Adrenal gland (tissue), 12 donors: ENCODE data around the gene FIGNL2. TPM values are rescaled to one million over a fixed set of nuclear protein-coding genes. Genes with fewer than 3 reads are reported as not detected.
"Not testable (repeated sequence)": the region's sequence is repeated elsewhere in the genome, so short reads cannot be mapped to it uniquely, and the experiment has no call there.

ENCODE experiments used
- DNase-seq, 7 donors: peaks; one replicate each; pipeline ENCODE4 v3.0.0-alpha.2; 2019 to 2020
- H3K27ac ChIP-seq, 5 donors: fragments of 200-600 bp; sonication (generic) in 4 of 5; 1 replicate in 3 of 5; 2 replicates in 2 of 5; pipeline versions ENCODE4 v1.5.1 to v1.8.0; 2016 to 2020; ENCODE audit warnings: mild to moderate bottlenecking in 1 of 5
- H3K27me3 ChIP-seq: fragments of 200-600 bp; 2 replicates; pipeline ENCODE4 v1.8.0; 2021
- H3K36me3 ChIP-seq, 2 donors: fragments of 200-600 bp; replicated peaks in 1 of 2; 1 replicate in 1 of 2; 2 replicates in 1 of 2; pipeline versions ENCODE4 v1.5.1 to v1.8.0; 2018 to 2022
- H3K4me1 ChIP-seq, 2 donors: fragments of 200-600 bp; replicated peaks in 1 of 2; 1 replicate in 1 of 2; 2 replicates in 1 of 2; pipeline versions ENCODE4 v1.5.1 to v1.8.0; 2018 to 2021
- H3K4me3 ChIP-seq, 4 donors: fragments of 200-600 bp; sonication (generic) in 3 of 4; one replicate each; pipeline ENCODE4 v1.5.1; 2016 to 2018
- H3K9me3 ChIP-seq, 3 donors: fragments of 200-600 bp; sonication (generic) in 1 of 3; replicated peaks in 1 of 3; 1 replicate in 2 of 3; 2 replicates in 1 of 3; pipeline versions ENCODE4 v1.5.1 to v1.8.0; 2016 to 2021
- POLR2A ChIP-seq, 2 donors: fragments of 450-650 bp; IDR thresholded peaks; one replicate each; pipeline ENCODE4 v1.6.1; 2017; ENCODE audit warnings: antibody characterized with exemption in 2 of 2, mild to moderate bottlenecking in 2 of 2, moderate library complexity in 1 of 2
- WGBS, 4 donors: extraction: QIAGEN DNeasy Blood & Tissue Kit in 2 of 4; methylation state at CpG; one replicate each; pipeline versions ENCODE4 v1.1.5 to v1.1.7; 2013 to 2017; 5-methylcytosine and 5-hydroxymethylcytosine counted together
- intact Hi-C, 2 donors: fragments of 100-400 bp; cut with DNase I; formaldehyde crosslinking; loops; one replicate each; pipeline versions ENCODE4 v1.14.1 to v1.15.0; 2022 to 2023
- polyA plus RNA-seq, 3 donors: library from polyadenylated mRNA; stranded (reverse); fragments of 200-250 nt in 2 of 3; fragments of 350-450 nt in 1 of 3; fragmentation: Illumina TruSeq in 1 of 3; extraction: RNeasy Lipid Tissue Mini Kit (QIAGEN cat#74804) in 1 of 3; gene quantifications; one replicate each; pipeline ENCODE4 v1.2.3, GENCODE V29; 2013 to 2014
- total RNA-seq, 9 donors: library from RNA; depleted of rRNA in 4 of 9; stranded (reverse); fragments of >200 nt in 4 of 9; fragments of 120-200 nt in 1 of 9; fragmentation: NEBNext Ultra II Directional in 1 of 9; extraction: Animal tissue kit (Norgen Biotek cat#: 25700) in 1 of 9; gene quantifications; one replicate each; pipeline versions ENCODE4 v1.1.0 to v1.2.4, GENCODE V29; 2013 to 2023
- TF ChIP-seq, protein P1 (sequence below), 6 experiments: fragments of 450-650 bp in 4 of 6; fragments of 200-600 bp in 2 of 6; sonication (generic) in 1 of 6; IDR thresholded peaks; 1 replicate in 5 of 6; 2 replicates in 1 of 6; pipeline versions ENCODE4 v1.5.1 to v1.8.0; 2016 to 2021; ENCODE audit warnings: antibody characterized with exemption in 6 of 6, mild to moderate bottlenecking in 2 of 6, moderate library complexity in 1 of 6
- donor health status: healthy with polysubstance abuse.
- donor health status: Bipolar disorder and iron deficiency.
- donor health status: DM: yes; HTN: yes; CAD: no.
- donor health status: DM: no; HTN: no; CAD: no.
- donor health status: DM: no; HTN: no; CAD: no.
- donor health status: DM: yes; HTN: yes; CAD: no.

FIGNL2 gene
- total and polyA plus RNA-seq, 12 donors = 0.04 to 0.32 (median 0.25) TPM; not detected in 1

DNA sequence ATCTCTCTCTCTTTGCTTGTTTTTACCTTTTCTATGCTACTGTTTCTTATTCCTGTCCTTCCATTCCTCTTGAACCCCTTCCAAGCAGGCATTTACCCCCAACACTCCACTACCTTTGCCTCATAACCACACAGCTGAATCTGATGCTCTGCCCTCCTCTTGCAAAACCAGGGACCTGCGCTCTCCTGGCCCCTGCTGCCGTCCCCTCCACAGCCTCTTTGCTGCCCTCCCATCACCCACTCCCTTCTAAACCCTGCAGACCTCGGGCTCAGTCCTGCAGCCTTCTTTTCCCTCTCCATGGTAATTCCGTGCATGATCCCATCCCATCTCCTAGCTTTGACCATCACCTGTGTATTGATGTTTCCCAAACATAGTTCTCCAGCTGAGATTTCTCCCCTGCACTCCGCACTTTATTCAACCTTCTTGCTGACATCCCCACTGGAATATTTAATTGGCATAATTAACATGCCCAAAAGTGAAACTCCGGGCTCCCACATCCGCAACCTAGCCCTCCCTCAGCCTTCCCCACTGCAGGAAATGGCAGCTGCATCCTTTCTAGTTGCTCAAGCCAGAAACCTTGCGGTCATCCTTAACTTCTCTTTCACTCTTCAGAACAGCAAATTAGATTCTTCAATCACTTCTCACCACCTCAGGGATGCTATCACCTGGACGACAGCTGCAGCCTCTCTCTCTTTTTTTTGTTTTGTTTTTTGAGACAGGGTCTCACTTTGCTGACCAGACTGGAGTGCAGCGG lies 16.0 kb downstream of the FIGNL2 start:
- TF ChIP-seq, protein P1, sequence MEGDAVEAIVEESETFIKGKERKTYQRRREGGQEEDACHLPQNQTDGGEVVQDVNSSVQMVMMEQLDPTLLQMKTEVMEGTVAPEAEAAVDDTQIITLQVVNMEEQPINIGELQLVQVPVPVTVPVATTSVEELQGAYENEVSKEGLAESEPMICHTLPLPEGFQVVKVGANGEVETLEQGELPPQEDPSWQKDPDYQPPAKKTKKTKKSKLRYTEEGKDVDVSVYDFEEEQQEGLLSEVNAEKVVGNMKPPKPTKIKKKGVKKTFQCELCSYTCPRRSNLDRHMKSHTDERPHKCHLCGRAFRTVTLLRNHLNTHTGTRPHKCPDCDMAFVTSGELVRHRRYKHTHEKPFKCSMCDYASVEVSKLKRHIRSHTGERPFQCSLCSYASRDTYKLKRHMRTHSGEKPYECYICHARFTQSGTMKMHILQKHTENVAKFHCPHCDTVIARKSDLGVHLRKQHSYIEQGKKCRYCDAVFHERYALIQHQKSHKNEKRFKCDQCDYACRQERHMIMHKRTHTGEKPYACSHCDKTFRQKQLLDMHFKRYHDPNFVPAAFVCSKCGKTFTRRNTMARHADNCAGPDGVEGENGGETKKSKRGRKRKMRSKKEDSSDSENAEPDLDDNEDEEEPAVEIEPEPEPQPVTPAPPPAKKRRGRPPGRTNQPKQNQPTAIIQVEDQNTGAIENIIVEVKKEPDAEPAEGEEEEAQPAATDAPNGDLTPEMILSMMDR (IDR thresholded peaks at IDR 0.05) = no peak
- TF ChIP-seq POLR2A (IDR thresholded peaks at IDR 0.05) = no peak
- DNase-seq = no peak
- no peaks in the 10 kb centered on the region for H3K9me3 ChIP-seq
- no peaks in the 10 kb centered on the region for H3K27me3 ChIP-seq
- 45 to 53% (median 48%) methylated on average over 10 of the region's 10 CpGs for WGBS, 4 donors
- intact Hi-C loops = no loop called here
- H3K4me3 ChIP-seq = no peak overlapping the region
- H3K4me1 ChIP-seq = no peaks in the 10 kb centered on the region
- H3K27ac ChIP-seq = no peak overlapping the region
- no peaks in the 10 kb centered on the region for H3K36me3 ChIP-seq

DNA sequence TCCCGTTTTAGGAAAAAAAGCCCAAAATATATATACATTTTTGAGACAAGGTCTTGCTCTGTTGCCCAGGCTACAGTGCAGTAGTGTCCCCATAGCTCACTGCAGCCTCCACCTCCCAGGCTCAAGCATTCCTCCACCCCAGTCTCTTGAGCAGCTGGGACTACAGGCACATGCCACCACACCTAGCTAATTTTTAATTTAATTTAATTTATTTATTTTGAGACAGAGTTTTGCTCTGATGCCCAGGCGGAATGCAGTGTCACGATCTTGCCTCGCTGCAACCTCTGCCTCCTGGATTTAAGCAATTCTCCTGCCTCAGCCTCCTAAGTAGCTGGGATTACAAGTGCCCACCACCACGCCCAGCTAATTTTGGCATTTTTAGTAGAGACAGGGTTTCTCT lies 16.7 kb downstream of the FIGNL2 start:
- H3K4me1 ChIP-seq, H3K27me3 ChIP-seq, H3K36me3 ChIP-seq, intact Hi-C loops, H3K9me3 ChIP-seq, DNase-seq, H3K4me3 ChIP-seq, H3K27ac ChIP-seq: not testable (repeated sequence)
- 60 to 81% (median 66%) methylated on average over 5 of the region's 5 CpGs for whole genome bisulfite sequencing, 4 donors

DNA sequence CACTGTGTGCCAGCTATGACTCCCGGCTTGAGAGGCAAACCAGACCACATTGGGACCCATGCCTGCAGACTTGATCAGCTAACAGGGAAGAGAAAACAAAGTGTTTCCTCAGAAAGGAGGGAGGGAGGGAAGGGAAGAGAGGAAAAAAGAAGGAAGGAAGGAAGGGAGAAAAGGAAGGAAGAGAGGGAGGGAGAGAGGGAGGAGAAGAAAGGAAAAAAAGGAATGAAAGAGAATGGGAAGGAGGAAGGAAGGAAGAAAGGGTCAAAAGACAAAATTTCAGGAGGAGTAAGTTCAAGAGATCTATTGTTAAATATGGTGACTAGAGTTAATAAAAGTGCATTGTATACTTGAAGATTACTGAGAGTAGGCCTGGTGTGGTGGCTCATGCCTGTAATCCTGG lies 18.9 kb downstream of the FIGNL2 start:
- TF ChIP-seq, protein P1 (IDR thresholded peaks at IDR 0.05) = no peak
- no peak for TF ChIP-seq POLR2A (IDR thresholded peaks at IDR 0.05)
- no peaks in the 10 kb centered on the region for H3K36me3 ChIP-seq
- no peaks in the 10 kb centered on the region for H3K27me3 ChIP-seq
- DNase-seq = no peak
- H3K4me1 ChIP-seq = no peaks in the 10 kb centered on the region
- H3K4me3 ChIP-seq = no peak overlapping the region
- intact Hi-C loops = loop anchor here in 1 of 2 donors (10.0 kb wide), 1 partner anchor 405 kb away; the partner anchor contains the start of gene SLC4A8
- 67 to 79% (median 70%) methylated on average over 1 of the region's 1 CpG for WGBS, 4 donors
- no peaks in the 10 kb centered on the region for H3K9me3 ChIP-seq
- no peak overlapping the region for H3K27ac ChIP-seq

DNA sequence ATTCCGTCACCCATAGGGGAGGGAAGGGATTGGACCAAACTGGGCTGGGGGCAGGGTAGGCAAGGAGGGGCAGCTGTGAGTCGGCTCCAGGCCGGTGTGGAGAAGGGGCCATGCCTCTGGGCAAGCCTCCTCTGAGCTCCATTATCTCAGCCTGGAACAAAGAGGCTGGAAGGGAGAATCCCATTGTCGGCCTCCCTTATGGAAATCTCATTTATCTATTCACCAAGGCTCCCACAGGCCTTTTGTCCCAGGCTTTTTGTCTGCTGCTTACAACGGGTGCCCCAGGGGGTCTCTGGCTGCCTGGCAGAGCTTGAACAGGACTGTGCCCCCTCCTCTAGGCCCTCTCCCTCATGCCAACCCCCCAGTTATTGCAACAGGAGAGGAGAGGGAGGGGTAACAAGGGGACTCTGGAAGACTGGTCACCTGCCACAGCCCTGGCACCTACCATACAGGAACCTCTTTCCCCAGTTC lies 19.5 kb downstream of the FIGNL2 start:
- no peaks in the 10 kb centered on the region for H3K27me3 ChIP-seq
- TF ChIP-seq POLR2A (IDR thresholded peaks at IDR 0.05) = no peak
- TF ChIP-seq, protein P1 (IDR thresholded peaks at IDR 0.05) = no peak
- H3K4me1 ChIP-seq = no peaks in the 10 kb centered on the region
- H3K9me3 ChIP-seq = no peaks in the 10 kb centered on the region
- intact Hi-C loops = loop anchor here in 1 of 2 donors (10.0 kb wide), 1 partner anchor 404 kb away; the partner anchor contains the start of gene SLC4A8
- 59 to 80% (median 69%) methylated on average over 4 to 5 of the region's 5 CpGs for WGBS, 4 donors
- H3K27ac ChIP-seq = no peak overlapping the region
- no peaks in the 10 kb centered on the region for H3K36me3 ChIP-seq
- DNase-seq = no peak
- H3K4me3 ChIP-seq = no peak overlapping the region
